Nucleus accumbens (tissue), 56 donors: Measurements from ENCODE around the gene AVP.
"Not testable (repeated sequence)": the region's sequence is repeated elsewhere in the genome, so short reads cannot be mapped to it uniquely, and the experiment has no call there.

Source experiments
- DNase-seq, 56 donors: peaks; one replicate each; lab custom pipeline; 2025; lab: John Stamatoyannopoulos, UW

Gene AVP, protein sequence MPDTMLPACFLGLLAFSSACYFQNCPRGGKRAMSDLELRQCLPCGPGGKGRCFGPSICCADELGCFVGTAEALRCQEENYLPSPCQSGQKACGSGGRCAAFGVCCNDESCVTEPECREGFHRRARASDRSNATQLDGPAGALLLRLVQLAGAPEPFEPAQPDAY

DNA sequence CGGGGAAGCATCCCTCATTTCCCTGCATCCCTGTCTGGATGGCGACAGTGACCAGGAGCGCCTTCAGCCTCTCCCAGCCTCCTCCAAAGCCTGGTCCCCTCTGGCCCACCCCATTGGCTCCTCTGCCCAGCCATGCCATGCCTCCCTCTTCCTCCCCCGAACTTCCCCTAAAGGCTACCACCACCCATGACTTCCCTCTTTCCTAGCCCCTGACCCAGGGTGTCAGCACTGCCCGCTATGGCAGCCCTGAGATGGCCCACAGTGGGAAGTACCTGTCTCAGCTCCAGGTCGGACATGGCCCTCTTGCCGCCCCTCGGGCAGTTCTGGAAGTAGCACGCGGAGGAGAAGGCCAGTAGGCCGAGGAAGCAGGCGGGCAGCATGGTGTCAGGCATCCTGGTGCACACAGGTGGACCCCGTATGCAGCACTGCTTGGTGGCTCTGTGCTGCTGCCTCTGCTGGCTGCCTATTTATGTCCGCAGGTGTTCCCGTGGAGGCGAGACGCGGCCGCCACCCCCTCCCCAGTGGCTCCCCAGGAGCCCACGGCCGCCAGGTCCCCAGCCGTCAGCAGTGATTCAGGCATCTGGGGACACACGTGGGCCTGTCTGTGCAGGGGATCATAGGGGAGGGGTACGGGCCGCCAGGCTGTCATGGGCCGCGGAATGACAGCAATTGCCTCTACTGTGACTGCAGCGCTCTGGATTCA is at the start of gene AVP:
Gene AVP, minus strand, starts transcription at position 442 of the 703 bp plus-strand sequence. Its CDS starts 50 bp downstream, at position 392.
- DNase-seq, result no peak

DNA sequence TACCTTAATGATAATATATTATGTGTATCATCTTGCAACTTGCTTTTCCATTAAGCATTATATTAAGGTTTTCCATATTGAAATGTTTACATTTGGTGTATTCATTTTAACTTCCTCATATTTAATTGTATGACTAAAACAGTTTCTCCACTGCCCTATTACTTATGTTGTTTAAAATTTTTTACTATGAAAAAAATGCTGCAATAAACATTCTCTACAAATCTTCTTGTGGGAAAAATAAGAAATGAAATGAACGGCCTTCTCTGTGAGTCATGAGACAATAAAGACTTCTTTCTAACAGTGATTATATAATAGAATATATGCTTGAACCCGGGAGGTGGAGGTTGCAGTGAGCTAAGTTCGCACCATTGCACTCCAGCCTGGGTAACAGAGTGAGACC is 49.6 kb upstream of the AVP start:
- no peak for DNase-seq

- DNase-seq, result no peak
Observed at GRCh38 chr20:3133155-3133554, 48.6 kb upstream of the AVP start.

DNA sequence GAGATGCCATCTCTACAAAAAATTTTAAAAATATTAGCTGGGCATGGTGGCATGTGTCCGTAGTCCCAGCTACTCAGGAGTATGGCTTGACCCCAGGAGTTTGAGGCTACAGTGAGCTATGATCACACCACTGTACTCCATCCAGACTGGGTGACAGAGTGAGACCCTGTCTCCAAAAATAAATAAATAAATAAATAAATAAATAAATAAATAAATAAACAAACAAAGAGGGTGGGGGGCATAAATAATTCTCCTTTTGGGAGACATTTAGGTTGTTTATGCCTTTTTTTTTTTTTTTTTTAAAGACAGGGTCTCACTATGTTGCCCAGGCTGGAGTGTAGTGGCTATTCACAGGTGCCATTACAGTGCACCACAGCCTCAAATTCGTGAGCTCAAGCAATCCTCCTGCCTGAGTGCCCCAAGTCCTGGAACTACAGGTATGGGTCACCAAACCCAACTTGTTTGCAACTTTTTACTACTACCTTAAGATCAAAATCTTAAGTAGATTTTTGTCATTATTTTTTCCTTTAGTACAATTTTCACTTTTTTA is 45.6 kb upstream of the AVP start:
- no peak for DNase-seq

DNA sequence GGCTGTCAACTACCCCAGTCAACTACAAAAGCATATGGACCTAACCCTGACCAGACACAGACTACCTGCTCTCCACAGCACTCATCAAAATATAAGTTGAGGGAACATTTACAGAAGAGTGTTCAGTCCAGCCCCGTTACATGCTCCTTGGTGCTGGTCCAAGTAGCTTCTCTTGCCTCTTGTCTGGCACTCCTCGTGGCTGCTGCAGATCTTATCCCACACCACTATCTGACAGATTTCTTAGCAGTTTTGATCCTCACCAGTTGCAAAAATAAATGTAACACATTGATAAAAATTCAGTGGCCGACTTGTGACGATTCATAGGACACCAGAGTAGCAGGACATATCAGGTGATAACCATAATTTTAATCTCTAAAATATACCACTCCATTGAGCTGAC is 44.6 kb upstream of the AVP start:
- no peak for DNase-seq

DNA sequence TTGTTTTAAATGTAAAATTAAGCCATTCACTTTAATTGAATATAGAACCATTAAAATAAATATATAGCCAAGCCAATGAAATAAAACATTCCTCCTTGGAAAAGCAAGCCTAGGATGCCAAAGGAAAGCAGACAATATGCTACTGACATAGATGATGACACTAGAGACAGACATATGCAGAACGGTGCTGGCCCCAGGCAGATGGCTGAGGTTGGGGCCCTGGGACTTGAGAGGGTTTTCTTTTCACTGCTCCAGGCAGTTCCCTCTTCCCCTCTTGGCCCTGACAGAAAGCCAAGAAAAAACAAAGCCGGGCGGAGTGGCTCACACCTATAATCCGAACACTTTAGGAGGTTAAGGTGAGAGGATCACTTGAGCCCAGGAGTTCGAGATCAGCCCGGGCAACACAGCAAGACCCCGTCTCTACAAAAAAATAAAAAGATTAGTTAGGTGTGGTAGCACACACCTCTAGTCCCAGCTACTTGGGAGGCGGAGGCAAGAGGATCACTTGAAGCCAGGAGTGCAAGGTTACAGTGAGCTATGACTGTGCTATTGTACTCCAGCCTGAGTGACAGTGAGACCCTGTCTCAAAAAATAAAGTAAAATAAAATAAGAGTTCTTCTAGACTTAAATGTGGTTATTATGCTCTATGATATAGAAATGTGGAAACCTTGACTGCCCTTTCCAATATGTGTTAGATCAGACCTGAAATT is 43.9 kb upstream of the AVP start:
- no peak for DNase-seq

DNA sequence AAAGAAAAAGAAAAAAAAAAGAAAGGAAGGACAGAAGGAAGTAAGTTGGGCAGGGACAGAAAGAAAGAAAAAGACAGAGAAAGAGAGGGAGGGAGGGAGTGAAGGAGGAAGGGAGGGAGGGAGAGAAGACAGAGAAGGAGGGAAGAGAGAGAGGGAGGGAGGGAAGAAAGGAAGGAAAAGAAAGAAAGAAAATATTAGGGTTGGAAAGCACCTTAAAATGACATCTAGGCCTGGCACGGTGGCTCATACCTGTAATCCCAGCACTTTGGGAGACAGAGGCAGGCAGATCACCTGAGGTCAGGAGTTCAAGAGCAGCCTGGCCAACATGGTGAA is 42.0 kb upstream of the AVP start:
- no peak for DNase-seq

- not testable (repeated sequence) for DNase-seq
Observed at GRCh38 chr20:3125776-3126526, 41.4 kb upstream of the AVP start.

DNA sequence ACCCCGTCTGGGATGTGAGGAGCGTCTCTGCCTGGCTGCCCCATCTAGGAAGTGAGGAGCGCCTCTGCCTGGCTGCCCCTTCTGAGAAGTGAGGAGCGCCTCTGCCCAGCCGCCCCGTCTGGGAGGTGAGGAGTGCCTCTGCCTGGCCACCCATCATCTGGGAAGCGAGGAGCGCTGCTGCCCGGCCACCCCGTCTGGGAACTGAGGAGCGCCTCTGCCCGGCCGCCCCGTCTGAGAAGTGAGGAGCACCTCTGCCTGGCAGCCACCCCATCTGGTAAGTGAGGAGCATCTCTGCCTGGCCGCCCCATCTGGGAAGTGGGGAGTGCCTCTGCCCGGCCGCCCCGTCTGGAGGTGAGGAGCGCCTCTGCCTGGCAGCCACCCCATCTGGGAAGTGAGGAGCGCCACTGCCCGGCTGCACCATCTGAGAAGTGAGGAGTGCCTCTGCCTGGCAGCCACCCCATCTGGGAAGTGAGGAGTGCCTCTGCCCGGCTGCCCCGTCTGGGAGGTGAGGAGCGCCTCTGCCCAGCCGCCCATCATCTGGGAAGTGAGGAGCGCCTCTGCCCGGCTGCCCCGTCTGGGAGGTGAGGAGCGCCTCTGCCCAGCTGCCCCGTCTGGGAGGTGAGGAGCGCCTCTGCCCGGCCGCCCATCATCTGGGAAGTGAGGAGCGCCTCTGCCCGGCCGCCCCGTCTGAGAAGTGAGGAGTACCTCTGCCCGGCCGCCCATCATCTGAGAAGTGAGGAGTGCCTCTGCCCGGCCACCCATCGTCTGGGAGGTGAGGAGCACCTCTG is 40.4 kb upstream of the AVP start:
- not testable (repeated sequence) for DNase-seq

DNA sequence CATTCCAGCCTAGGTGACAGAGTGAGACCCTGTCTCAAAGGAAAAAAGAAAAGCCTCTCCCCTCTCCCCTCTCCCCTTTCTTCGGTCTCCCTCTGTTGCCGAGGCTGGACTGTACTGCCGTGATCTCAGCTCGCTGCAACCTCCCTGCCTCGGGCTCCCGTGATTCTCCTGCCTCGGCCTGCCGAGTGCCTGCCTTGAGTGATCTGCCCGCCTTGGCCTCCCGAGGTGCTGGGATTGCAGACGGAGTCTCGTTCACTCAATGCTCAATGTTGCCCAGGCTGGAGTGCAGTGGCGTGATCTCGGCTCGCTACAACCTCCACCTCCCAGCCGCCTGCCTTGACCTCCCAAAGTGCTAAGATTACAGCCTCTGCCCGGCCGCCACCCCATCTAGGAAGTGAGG is 39.6 kb upstream of the AVP start:
- not testable (repeated sequence) for DNase-seq

- DNase-seq, result no peak
Observed at GRCh38 chr20:3123542-3123941, 39.0 kb upstream of the AVP start.

GRCh38 chr20:3121955-3122610 is 37.6 kb upstream of the AVP start:
- DNase-seq, result no peak

GRCh38 chr20:3121271-3121911 is 36.9 kb upstream of the AVP start:
- no peak for DNase-seq

DNA sequence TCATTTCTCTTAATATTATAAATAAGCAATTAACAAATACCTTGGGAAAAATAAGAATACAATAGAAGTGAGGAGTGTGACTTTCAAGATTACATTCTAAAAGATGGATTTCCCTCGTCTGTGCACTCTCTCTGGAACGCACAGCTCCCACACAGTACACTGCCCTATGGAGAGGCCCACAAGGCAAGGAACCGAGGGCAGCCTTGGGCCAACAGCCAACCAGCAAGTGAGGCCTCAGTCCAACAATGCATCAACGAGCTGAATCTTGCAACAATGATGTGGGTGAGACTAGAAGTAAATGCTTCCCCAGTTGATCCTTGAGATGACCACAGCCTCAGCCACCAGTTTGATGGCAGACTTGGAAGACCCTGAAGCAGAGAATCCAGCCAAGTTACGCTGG is 34.5 kb upstream of the AVP start:
- DNase-seq, result no peak

- peak in 40 of 56 donors; percentile 5 to 65 (median 30) for DNase-seq
Observed at GRCh38 chr20:3117839-3118379, 33.4 kb upstream of the AVP start.

DNA sequence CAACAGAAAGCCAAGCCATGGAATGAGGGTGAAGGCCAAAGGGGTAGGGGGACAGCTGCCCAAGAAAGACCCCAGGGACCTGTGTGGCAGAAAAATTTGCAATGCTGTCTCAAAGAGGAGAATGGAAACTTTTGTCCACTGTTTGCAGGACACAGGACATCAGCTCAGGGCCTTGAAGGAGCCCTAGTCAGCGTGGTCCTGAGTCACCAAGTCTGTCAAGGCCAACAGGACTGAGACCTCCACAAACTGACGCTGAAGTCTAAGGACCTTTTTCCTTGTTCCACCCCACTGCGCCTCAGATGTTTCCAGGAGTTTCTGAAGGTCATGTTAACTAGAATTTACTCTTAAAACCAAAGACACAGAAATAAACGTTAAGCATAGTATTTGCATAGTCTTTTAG is 31.8 kb upstream of the AVP start:
- no peak for DNase-seq

- DNase-seq, result peak in 23 of 56 donors; percentile 6 to 51 (median 14)
Observed at GRCh38 chr20:3115190-3116107, 30.9 kb upstream of the AVP start.

DNA sequence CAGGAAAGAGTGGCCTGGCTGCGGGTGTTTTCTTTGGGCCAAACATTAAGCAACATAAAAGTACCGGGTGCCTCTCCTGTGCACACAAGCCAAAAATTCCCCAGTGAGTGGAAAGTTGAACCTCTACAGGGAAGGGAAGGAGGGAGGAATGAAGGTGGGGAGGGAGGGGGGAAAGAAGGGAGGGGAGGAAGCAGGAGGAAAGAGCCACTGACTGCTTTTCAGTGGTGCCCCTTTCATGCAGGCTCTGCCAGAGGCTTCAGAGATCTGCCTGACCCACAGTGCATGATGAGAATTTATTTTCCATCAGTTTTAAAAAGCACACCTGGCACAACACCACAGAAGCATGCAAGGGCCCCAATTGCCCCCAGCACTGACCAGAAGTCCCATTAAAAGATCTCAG is 27.5 kb upstream of the AVP start:
- DNase-seq, result no peak
